Body of pancreas (tissue), 4 donors: ENCODE data around the gene CYP2D6. TPM values are rescaled to one million over a fixed set of nuclear protein-coding genes. Genes with fewer than 3 reads are reported as not detected.

Experiments used
- ATAC-seq: fragments of 150-250 bp; one replicate; pipeline ENCODE4 v1.9.1; 2016
- DNase-seq, 4 donors: peaks; one replicate each; pipeline ENCODE4 v3.0.0-alpha.2; 2019
- H3K27ac ChIP-seq, 4 donors: fragments of 200-600 bp; sonication (generic); 1 replicate in 3 of 4; 2 replicates in 1 of 4; pipeline versions ENCODE4 v1.5.1 to v1.6.1; 2016 to 2019; ENCODE audit warnings: mild to moderate bottlenecking in 1 of 4, mixed read lengths in 1 of 4, moderate library complexity in 1 of 4
- H3K27me3 ChIP-seq, 2 donors: fragments of 200-600 bp; sonication (generic); one replicate each; pipeline ENCODE4 v1.6.0; 2016; ENCODE audit warnings: mild to moderate bottlenecking in 1 of 2
- H3K36me3 ChIP-seq, 2 donors: fragments of 200-600 bp; sonication (generic); replicated peaks in 1 of 2; 2 replicates each; pipeline ENCODE4 v1.5.1; 2016; ENCODE audit warnings: low read depth in 2 of 2; ENCODE audit not compliant: insufficient read depth in 1 of 2
- H3K4me1 ChIP-seq: fragments of 200-600 bp; sonication (generic); one replicate; pipeline ENCODE4 v1.6.0; 2016
- H3K4me3 ChIP-seq, 2 donors: fragments of 200-600 bp; sonication (generic); 1 replicate in 1 of 2; 2 replicates in 1 of 2; pipeline ENCODE4 v1.5.1; 2016 to 2019
- H3K9me3 ChIP-seq, 3 donors: fragments of 200-600 bp; sonication (generic); 1 replicate in 2 of 3; 2 replicates in 1 of 3; pipeline ENCODE4 v1.5.1; 2016
- CTCF ChIP-seq, 7 experiments: fragments of 450-650 bp in 4 of 7; fragments of 200-600 bp in 3 of 7; sonication (generic) in 3 of 7; IDR thresholded peaks; one replicate each; pipeline ENCODE4 v1.5.1; 2016 to 2019; ENCODE audit warnings: antibody characterized with exemption in 7 of 7
- POLR2A ChIP-seq, 3 donors: fragments of 450-650 bp; IDR thresholded peaks; one replicate each; pipeline ENCODE4 v1.6.1; 2016; ENCODE audit warnings: antibody characterized with exemption in 3 of 3, mild to moderate bottlenecking in 2 of 3
- WGBS, 2 donors: methylation state at CpG; one replicate each; pipeline ENCODE4 v1.1.5; 2017; 5-methylcytosine and 5-hydroxymethylcytosine counted together
- intact Hi-C: fragments of 100-400 bp; cut with DNase I; formaldehyde crosslinking; loops from one replicate; pipeline ENCODE4 v1.15.1; 2023
- total RNA-seq, 2 donors: library from RNA; depleted of rRNA; stranded (reverse); fragments of >200 nt; gene quantifications; one replicate each; pipeline ENCODE4 v1.1.0, GENCODE V29; 2016

Gene CYP2D6
- total RNA-seq, 2 donors from 2014 or later: 0.52 to 2.0 TPM

DNA sequence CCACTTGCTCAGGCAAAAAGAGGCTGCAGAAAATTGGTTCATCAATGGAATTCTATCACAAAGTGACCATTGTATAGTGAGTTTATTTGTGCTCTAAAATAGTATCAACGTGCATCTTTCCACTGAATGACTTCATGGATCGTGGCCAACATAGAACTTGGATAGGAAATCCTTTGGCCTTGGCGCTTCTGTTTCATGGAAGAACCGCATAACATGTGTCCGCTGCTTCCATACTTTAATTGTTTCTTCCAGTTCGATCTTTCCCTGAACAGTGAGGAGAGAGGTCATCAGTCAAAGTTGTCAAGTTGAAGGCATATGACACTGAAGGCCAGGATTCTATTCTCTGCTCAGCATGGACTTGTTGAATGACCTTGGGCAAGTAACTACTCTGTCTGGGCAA, 44.6 kb downstream of the CYP2D6 start:
- no peaks in the 10 kb centered on the region for H3K27me3 ChIP-seq
- H3K4me1 ChIP-seq: peaks cover 34% of the 10 kb centered on the region
- intact Hi-C loops: no loop called here
- H3K9me3 ChIP-seq: no peaks in the 10 kb centered on the region
- H3K4me3 ChIP-seq: no peak overlapping the region
- WGBS, 2 donors: 52 to 59% methylated on average over 6 of the region's 6 CpGs
- TF ChIP-seq CTCF (IDR thresholded peaks at IDR 0.05) (no peak), POLR2A (IDR thresholded peaks at IDR 0.05) (no peak)
- DNase-seq: no peak
- peaks cover 0 to 14% of the 10 kb centered on the region in 2 donors for H3K36me3 ChIP-seq
- no peak for ATAC-seq
- H3K27ac ChIP-seq: no peak overlapping the region

DNA sequence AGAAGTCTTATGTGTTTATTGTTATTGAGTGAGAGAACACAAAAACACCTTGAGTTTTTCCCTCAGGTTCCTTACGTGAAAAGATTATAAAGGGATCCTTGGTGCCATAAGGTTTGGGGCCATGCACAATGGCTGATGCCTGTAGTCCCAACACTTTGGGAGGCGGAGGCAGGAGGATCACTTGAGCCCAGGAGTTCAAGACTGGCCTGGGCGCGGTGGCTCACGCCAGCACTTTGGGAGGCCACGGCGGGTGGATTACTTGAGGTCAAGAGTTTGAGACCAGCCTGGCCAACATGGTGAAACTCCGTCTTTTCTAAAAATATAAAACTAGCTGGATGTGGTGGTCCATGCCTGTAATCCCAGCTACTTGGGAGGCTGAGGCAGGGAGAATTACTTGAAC, 45.7 kb downstream of the CYP2D6 start:
- Histone ChIP-seq H3K4me3 (no peak overlapping the region), H3K27me3 (no peaks in the 10 kb centered on the region), H3K4me1 (peaks cover 40% of the 10 kb centered on the region), H3K9me3 (no peaks in the 10 kb centered on the region), H3K36me3 (peaks cover 0 to 14% of the 10 kb centered on the region in 2 donors), H3K27ac (no peak overlapping the region)
- intact Hi-C loops: no loop called here
- 91 to 95% methylated on average over 8 of the region's 8 CpGs for WGBS, 2 donors
- no peak for TF ChIP-seq CTCF (IDR thresholded peaks at IDR 0.05)
- TF ChIP-seq POLR2A (IDR thresholded peaks at IDR 0.05): no peak
- no peak for ATAC-seq
- no peak for DNase-seq

DNA sequence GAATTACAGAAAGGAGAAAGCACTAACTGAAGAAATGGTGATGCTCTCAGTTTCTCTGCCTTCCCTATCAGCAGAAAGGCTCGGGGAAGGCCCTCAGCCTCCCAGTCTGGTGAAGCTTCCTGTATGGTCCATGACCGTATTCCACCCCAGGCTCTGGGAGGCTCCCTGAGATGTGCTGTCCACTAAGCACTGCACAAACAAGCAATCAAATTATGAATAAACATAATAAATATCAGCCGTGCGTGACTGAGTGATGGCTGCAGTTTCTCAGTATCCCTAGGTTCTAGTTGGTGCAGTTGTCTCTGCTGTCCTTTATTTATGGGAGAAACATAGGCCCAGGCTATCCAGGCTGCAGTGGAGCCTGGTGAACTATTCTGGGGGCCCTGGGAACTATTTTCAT, 47.5 kb downstream of the CYP2D6 start:
- ATAC-seq (no peak), DNase-seq (no peak)
- WGBS, 2 donors: 93 to 94% methylated on average over 4 of the region's 4 CpGs
- H3K27me3 ChIP-seq: no peaks in the 10 kb centered on the region
- H3K36me3 ChIP-seq: peaks cover 0 to 14% of the 10 kb centered on the region in 2 donors
- H3K4me1 ChIP-seq: peaks cover 39% of the 10 kb centered on the region
- H3K9me3 ChIP-seq: no peaks in the 10 kb centered on the region
- TF ChIP-seq CTCF (IDR thresholded peaks at IDR 0.05): no peak
- TF ChIP-seq POLR2A (IDR thresholded peaks at IDR 0.05): no peak
- H3K27ac ChIP-seq: no peak overlapping the region
- H3K4me3 ChIP-seq: no peak overlapping the region
- intact Hi-C loops: no loop called here

GRCh38 chr22:42080287-42080686, 50.3 kb downstream of the CYP2D6 start:
- DNase-seq (peak; percentile 45 to 66 (median 53)), ATAC-seq (no peak)

More at GRCh38 chr22:42080287-42080686, 50.3 kb downstream of the CYP2D6 start:
- no peaks in the 10 kb centered on the region for H3K27me3 ChIP-seq
- peak overlapping the region; percentile 96 to 99 (median 98) for H3K27ac ChIP-seq
- peaks cover 0 to 8% of the 10 kb centered on the region in 2 donors for H3K36me3 ChIP-seq
- H3K4me3 ChIP-seq: peak overlapping the region in 1 of 2 donors; percentile 54
- whole genome bisulfite sequencing, 2 donors: 0 to 1% methylated on average over 14 of the region's 14 CpGs
- intact Hi-C loops: no loop called here
- H3K4me1 ChIP-seq: peaks cover 47% of the 10 kb centered on the region
- TF ChIP-seq POLR2A (IDR thresholded peaks at IDR 0.05) (no peak), CTCF (IDR thresholded peaks at IDR 0.05) (no peak)
- H3K9me3 ChIP-seq: no peaks in the 10 kb centered on the region
